HG03139 (cell line): ENCODE data around the gene DNAJB13.

Experiments used
- ATAC-seq: cut with Tn5 transposase; IDR thresholded peaks from one replicate; pipeline ENCODE4 v1.9.1; 2021; ENCODE audit not compliant: unreplicated experiment

DNAJB13 gene

GRCh38 chr11:73949912-73950311 is 914 bp upstream of the DNAJB13 start:
- no peak for ATAC-seq

- no peak for ATAC-seq
These were observed 971 bp downstream of the DNAJB13 start for GRCh38 chr11:73951797-73952196.

DNA sequence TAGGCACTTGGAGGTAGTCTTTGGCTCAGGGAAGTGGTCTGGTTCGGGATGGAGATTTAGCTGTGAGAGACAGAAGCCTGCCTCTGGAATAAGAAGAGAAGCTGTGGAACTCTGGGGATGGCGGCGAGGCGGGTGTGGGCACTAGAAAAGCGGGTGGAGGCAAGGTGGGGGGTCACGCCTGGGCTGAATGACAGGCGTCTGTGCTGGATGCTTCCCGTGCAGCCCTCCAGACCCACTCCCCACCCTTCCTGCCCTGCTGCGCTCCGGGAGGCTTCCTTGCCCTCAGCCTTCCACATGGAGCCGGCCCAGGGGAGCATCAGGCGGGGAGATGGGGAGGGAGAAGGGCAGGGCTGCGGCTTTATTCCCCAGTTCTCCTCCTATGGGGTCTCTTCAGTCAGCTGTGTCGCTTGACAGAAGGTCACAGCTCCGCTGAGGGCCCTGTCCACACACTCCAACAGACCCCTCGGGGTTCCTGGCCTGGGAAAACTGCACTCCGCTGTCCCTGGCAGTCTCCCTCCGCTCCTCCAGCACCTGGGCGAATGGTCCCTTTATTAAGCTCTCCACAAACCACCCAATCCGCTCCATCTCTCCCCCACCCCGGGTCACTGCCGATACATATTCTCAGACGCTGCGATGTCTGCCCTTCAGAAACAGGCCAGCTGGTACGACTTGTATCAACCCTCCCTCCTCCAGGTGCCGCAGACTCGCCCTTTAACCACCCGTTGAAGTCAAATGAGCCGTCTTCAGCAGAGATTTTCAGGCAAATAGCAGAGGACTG is 6.2 kb downstream of the DNAJB13 start:
- no peak for ATAC-seq

GRCh38 chr11:73957654-73958361 is 7.0 kb downstream of the DNAJB13 start:
- ATAC-seq = no peak

- ATAC-seq = no peak
These were observed 7.8 kb downstream of the DNAJB13 start for GRCh38 chr11:73958521-73959141.

DNA sequence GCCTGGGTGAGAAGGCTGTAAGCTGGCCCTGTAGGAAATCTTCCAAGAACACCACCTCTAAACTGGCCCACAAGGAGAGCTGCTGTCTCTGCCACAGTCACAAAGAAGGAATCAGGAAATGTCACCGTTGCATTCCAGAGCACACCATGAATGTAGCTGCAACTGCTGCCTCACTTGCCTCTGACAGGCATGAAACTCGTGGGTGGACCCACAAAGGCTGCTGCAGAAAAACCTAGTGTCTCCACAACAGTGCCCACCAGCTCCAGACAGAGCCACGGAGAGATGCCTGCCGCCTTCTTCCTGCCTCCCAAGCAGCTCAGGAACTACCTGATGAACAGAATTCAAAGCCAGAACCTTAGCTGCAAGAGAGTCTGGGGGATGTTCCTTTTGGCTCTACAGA is 10.5 kb downstream of the DNAJB13 start:
- ATAC-seq = no peak

DNA sequence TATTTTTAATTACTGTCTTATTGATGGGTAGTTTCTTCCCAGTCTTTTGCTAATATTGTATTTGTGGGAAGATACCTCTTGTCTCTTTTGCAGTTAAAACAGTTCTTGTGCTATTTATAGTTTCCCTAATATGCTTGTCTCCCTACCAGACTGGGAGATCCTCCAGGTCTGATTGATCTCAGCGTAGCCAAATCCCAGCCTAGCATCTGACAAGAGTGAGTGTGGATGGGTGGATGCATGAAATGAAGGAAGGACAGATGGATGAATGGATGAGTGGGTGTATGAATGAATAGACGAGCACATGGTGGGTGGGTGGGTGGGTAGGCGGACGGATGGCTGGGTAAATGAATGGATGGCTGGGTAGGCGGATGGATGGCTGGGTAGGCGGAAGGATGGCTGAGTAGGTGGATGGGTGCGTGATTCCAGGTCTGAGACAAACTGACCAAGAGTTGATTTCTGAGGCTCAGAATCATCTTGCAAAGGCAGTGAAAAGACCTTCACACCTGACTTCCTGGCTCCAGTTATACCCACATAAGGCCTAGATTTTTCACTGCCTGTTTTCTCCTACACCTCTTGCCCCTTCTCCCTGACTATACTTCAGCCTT is 11.4 kb downstream of the DNAJB13 start:
- no peak for ATAC-seq

GRCh38 chr11:73963861-73964260 is 13.0 kb downstream of the DNAJB13 start:
- no peak for ATAC-seq

DNA sequence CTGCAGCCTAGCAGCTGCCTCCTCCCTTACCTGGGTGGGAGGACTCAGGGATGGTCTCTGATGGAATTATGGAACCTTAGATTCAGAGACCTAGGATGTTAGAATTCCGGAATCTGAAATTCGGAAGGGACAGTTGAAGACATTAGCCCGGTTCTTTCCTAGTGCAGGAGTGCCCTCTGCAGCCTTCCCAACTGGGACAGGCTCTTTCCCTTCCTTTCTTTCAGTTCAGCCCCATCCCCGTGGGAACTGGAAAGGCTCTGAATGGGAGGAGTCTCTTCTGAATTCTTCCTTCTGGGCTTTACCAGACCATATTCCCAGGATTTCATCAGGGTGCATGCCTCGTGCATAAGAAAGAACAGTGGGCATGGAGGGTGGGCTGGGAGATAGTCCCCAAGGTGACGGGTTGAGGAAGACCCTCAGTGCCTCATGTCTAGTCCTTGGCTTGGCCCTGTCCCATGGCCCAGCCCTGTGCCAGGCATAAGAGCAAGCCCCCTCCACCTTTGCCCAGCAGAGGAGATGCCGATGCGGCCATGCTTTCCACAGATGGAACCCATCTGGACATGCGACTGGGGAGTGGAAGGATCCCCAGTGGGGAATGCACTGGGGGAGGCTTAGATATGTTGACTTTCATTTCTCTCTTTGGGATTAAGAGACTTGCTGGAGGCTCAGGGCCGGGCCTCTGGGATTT is 14.4 kb downstream of the DNAJB13 start:
- no peak for ATAC-seq

DNA sequence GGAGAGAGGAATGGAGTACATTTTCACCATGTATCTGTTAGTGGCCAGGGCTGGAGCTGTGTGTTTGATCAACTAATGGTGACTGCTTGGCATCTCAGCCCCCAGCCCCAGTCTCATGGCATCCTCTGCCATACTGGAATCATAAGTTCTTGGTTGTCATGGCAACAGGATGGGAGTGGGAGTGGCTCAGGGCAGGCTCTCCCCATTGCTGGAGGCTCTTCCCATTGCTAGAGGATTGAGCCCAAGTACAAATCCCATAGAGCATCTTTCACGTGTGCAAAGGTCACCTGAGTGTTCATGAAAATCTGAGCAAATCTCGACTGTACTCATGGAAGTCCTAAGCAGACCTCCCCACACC is 14.9 kb downstream of the DNAJB13 start:
- ATAC-seq = no peak

DNA sequence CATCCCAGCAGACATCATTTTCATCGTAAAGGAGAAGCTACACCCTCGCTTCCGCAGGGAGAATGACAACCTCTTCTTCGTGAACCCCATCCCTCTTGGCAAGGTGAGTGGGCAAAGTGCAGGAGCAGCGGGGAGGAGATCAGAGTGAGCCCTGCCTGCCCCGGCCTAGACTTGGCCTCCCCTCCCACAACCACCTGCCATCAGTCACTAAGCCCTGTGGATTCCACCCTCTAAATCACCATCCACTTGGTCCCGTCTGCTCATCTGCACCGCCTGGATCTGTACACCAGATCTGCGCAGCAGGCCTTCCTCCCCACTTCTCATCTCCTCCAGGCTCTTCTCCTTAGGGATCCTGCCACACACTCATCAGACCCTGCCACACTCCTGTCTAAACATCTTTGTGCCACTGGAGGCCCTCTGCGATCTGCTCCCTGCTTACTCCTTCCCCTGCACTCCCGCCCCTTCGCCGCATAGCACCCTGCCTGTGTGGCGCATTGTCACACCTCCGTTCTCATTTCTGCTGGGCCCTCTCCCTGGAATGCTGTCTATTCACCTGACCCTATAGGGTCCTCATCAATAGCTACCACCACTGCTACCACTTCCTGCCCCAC is 17.6 kb downstream of the DNAJB13 start:
- ATAC-seq = no peak

GRCh38 chr11:73969091-73969490 is 18.3 kb downstream of the DNAJB13 start:
- ATAC-seq = no peak

DNA sequence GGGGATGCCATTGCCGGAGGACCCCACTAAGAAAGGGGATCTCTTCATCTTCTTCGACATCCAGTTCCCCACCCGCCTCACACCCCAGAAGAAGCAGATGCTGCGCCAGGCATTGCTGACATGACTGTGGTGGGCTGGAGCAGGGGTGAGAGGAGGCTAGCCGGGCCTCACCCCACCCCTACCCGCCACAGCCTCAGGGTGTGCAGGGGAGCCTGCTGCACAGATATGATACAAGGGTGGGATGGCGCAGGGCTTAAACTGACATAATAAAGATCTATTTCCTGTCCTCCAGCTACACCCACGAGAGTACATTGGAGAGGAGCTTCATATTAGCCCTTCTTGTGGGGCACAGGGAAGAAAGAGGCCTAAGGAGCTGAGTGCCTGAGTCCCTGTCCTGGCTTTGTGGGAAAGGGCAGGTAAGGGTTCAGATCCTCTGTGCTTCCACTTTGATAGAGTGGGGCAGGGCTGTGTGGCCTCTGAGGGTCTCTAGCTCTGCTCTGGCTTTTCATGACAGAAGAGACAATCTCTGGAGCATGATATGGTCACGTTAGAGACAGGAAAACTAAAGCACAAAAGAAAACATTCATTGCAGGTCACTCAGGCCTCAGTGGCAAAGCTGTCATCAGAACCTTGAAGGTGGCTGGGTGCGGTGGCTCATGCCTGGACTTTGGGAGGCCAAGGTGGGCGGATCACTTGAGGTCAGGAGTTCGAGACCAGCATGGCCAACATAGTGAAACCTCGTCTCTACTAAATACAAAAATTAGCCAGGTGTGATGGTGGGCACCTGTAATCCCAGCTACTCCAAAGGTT is 19.4 kb downstream of the DNAJB13 start:
- no peak for ATAC-seq

GRCh38 chr11:73971175-73971719 is 20.4 kb downstream of the DNAJB13 start:
- no peak for ATAC-seq

DNA sequence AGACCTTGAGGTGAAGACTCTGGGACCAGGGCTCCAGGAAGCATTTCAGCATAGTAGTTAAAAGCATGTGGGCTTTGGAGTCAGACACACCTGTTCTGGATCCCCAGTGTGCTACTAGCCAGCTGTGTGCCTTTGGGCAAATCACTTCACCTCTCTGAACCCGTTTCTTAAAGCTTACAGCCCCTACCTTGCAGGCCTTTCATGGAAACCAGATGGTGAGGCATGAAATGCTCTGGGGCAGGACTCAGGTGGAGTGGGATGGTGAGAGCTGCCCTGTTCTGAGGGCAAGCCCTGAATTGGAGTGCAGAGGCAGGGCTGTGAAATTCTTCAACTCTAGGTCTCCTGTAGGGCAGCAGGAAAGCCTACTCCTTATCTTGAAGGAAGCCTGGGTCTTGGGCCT is 21.4 kb downstream of the DNAJB13 start:
- ATAC-seq = no peak

GRCh38 chr11:73972620-73973449 is 22.0 kb downstream of the DNAJB13 start:
- no peak for ATAC-seq

DNA sequence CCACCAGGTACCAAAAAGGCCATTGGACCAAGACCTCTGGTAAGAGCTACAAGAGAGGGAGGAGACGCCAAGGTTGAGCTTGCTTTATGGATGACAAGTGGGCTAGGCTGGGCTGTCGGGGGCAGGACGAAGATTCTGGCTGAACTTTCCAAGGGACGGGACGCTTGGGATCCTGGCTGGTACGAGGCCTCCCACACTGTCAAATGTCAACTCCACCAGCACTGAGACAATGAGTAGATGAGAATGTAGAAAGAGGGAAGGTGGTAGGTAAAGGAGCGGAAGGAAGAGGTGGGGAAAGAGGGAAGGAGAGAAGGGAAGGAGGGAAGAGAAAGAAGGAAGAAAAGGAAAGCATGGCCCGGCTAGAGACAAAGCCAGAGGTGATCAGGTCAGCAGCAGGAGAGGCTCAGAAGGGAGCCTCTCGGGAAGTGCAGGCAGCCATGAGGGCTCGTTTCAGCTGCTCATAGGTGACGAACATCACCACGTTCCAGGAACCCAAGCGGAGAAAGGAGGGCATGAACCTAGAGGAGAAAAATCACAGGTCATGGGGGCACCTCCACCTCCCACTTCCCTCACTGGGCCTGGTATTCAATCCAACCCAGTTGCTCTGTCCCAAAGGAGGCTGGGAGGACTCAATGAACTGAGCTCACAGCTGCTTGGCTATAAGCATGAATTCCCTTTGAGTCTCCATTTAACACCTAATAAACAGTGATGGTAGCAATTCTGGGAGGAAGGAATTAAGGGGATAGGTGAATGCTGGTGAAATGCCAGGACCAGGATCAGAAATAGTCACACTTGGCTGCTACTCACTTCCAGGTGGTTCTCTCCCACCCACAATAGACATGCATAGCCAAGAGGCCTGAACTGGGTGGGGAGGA is 24.0 kb downstream of the DNAJB13 start:
- ATAC-seq = no peak

DNA sequence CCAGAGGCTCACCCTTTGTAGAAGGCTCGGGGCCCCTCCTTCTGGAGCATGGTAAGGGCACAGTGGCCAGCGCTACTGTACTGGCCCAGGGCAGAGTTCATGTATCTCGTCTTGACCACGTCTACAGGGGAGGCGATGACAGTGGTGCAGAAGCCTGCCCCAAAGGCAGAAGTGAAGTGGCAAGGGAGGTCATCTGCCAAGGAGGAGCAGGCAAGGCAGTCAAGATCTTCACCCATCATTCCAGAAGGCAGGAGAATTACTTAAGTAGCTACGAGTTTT is 24.6 kb downstream of the DNAJB13 start:
- no peak for ATAC-seq
